ENCODE measurements around the gene MAX.

The MAX gene

GRCh38 chr14:65132855-65133254, 30.5 kb upstream of the MAX start:
- Histone ChIP-seq H3K27me3 (ENCODE audit: insufficient read depth, low read length) (no peaks in the 10 kb centered on the region), H3K9me3 (ENCODE audit: insufficient read depth, low read depth, low read length) (no peaks in the 10 kb centered on the region), H3K4me3 (ENCODE audit: low read length) (no peak overlapping the region), H3K4me1 (ENCODE audit: insufficient read depth, low read length) (no peaks in the 10 kb centered on the region), H3K36me3 (ENCODE audit: insufficient read depth, low read depth, low read length) (no peaks in the 10 kb centered on the region), H3K9ac (ENCODE audit: low read depth, low read length) (no peak overlapping the region), H3K27ac (ENCODE audit: low read length) (no peak overlapping the region)

- H3K4me3 ChIP-seq (ENCODE audit: low read length), result no peak overlapping the region
- H3K36me3 ChIP-seq (ENCODE audit: insufficient read depth, low read depth, low read length), result no peaks in the 10 kb centered on the region
- H3K27me3 ChIP-seq (ENCODE audit: insufficient read depth, low read length), result no peaks in the 10 kb centered on the region
- H3K9me3 ChIP-seq (ENCODE audit: insufficient read depth, low read depth, low read length), result no peaks in the 10 kb centered on the region
- no peak overlapping the region for H3K27ac ChIP-seq (ENCODE audit: low read length)
- H3K9ac ChIP-seq (ENCODE audit: low read depth, low read length), result no peak overlapping the region
- H3K4me1 ChIP-seq (ENCODE audit: insufficient read depth, low read length), result no peaks in the 10 kb centered on the region
These were observed 29.0 kb upstream of the MAX start for GRCh38 chr14:65131301-65131701.

- no peaks in the 10 kb centered on the region for H3K9me3 ChIP-seq (ENCODE audit: insufficient read depth, low read depth, low read length)
- no peak overlapping the region for H3K9ac ChIP-seq (ENCODE audit: low read depth, low read length)
- H3K36me3 ChIP-seq (ENCODE audit: insufficient read depth, low read depth, low read length), result no peaks in the 10 kb centered on the region
- no peak overlapping the region for H3K4me3 ChIP-seq (ENCODE audit: low read length)
- no peaks in the 10 kb centered on the region for H3K4me1 ChIP-seq (ENCODE audit: insufficient read depth, low read length)
- H3K27me3 ChIP-seq (ENCODE audit: insufficient read depth, low read length), result no peaks in the 10 kb centered on the region
- H3K27ac ChIP-seq (ENCODE audit: low read length), result no peak overlapping the region
These were observed 25.8 kb upstream of the MAX start for GRCh38 chr14:65128096-65128495.

DNA sequence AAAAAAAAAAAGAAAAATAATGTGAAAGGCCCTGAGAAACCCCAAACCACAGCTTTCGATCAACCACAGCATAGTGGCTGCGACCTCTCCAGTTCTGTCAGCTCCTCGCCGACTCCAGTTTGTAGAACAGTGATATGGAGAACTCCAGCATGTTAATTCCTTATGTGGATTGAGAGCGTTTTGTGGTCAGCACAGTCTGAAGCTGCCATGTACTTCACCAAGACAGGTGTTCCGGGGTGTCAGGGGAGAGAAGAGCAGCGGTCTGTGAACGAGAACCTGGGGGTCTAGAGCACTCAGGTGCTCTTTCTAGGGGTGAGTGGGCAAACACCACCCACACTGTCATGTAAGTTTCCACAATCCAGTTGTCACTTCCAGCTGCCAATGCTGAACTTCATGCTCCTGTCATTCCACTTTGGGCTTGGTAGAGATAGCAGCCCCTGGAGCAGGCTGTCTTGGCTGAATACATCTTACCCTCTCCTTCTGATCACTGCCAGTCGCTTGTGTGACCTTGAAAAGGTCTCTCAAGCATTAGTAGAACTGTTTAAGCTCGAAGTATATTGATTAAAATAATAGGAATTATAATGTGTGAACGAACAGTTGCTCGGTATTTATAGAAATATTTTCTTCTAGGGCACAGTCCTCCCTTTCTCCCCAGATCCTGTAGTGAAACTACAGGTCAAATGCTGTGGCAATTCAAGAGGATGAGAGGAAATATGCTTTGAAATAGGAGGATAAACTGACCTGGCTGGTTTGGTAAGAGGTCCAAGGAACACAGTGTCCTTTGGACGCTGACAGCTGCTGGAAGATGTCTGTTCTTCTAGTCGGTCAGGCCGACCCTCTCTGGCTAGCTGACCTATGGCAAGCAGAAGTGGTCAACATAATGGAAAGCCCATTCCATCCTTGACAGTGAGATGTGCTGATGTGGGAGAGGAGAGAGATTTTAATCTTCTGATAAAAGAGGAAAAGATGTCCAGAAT, 15.7 kb upstream of the MAX start:
- Histone ChIP-seq H3K4me3 (ENCODE audit: low read length) (no peak overlapping the region), H3K27me3 (ENCODE audit: insufficient read depth, low read length) (no peaks in the 10 kb centered on the region), H3K4me1 (ENCODE audit: insufficient read depth, low read length) (no peaks in the 10 kb centered on the region), H3K36me3 (ENCODE audit: insufficient read depth, low read depth, low read length) (no peaks in the 10 kb centered on the region), H3K9ac (ENCODE audit: low read depth, low read length) (no peak overlapping the region), H3K27ac (ENCODE audit: low read length) (no peak overlapping the region), H3K9me3 (ENCODE audit: insufficient read depth, low read depth, low read length) (peaks cover 4% of the 10 kb centered on the region; the same call in 1 of the 2 replicates)

GRCh38 chr14:65115615-65116014, 13.3 kb upstream of the MAX start:
- H3K9me3 ChIP-seq (ENCODE audit: insufficient read depth, low read depth, low read length), result no peaks in the 10 kb centered on the region
- no peaks in the 10 kb centered on the region for H3K36me3 ChIP-seq (ENCODE audit: insufficient read depth, low read depth, low read length)
- H3K27ac ChIP-seq (ENCODE audit: low read length), result no peak overlapping the region
- H3K27me3 ChIP-seq (ENCODE audit: insufficient read depth, low read length), result no peaks in the 10 kb centered on the region
- H3K4me3 ChIP-seq (ENCODE audit: low read length), result no peak overlapping the region
- no peak overlapping the region for H3K9ac ChIP-seq (ENCODE audit: low read depth, low read length)
- no peaks in the 10 kb centered on the region for H3K4me1 ChIP-seq (ENCODE audit: insufficient read depth, low read length)

- Histone ChIP-seq H3K4me1 (ENCODE audit: insufficient read depth, low read length) (no peaks in the 10 kb centered on the region), H3K9me3 (ENCODE audit: insufficient read depth, low read depth, low read length) (no peaks in the 10 kb centered on the region), H3K9ac (ENCODE audit: low read depth, low read length) (no peak overlapping the region), H3K27ac (ENCODE audit: low read length) (no peak overlapping the region), H3K27me3 (ENCODE audit: insufficient read depth, low read length) (no peaks in the 10 kb centered on the region), H3K36me3 (ENCODE audit: insufficient read depth, low read depth, low read length) (no peaks in the 10 kb centered on the region), H3K4me3 (ENCODE audit: low read length) (no peak overlapping the region)
These were observed 8.2 kb upstream of the MAX start for GRCh38 chr14:65110525-65110924.

DNA sequence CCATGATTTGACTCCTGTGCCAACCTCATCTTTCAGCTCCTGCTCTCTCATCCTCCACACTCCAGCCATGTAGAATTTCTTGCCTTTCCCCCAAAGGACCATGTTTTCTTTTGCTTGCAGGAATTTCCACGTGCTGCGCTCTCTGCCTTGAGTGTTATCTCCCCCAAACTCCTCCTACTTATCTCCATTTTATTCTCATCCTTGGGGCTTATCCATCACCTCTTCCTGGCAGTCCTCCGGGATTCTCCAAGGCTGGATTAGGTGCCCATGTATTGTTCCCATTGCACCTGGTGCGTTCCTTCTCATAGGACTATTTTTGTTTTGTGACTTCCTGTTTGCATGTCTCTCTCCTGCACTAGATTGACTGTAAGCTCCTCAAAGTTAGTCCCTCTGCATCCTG, 7.0 kb upstream of the MAX start:
- Histone ChIP-seq H3K36me3 (ENCODE audit: insufficient read depth, low read depth, low read length) (no peaks in the 10 kb centered on the region), H3K9ac (ENCODE audit: low read depth, low read length) (no peak overlapping the region), H3K27ac (ENCODE audit: low read length) (no peak overlapping the region), H3K4me1 (ENCODE audit: insufficient read depth, low read length) (no peaks in the 10 kb centered on the region), H3K9me3 (ENCODE audit: insufficient read depth, low read depth, low read length) (no peaks in the 10 kb centered on the region), H3K4me3 (ENCODE audit: low read length) (no peak overlapping the region), H3K27me3 (ENCODE audit: insufficient read depth, low read length) (no peaks in the 10 kb centered on the region)

DNA sequence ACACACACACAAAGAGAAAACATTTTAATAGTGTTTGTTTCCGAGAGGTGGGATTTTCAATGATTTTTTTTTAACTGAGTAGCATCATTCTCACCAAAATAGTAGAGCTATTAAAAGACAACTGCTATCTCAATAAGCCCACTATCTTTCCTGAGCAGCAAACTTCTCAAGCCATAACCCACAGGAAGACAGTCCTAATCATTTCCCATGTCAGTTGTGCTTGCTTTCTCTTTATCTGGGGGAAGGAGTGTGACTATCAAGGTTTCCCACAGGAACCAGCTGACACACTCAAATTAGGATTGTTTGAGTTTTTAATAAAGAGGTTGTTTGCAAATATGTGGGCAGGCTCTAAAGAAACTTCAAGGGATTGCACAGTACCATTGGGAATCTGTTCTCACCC, 4.9 kb upstream of the MAX start:
- no peak overlapping the region for H3K9ac ChIP-seq (ENCODE audit: low read depth, low read length)
- H3K9me3 ChIP-seq (ENCODE audit: insufficient read depth, low read depth, low read length), result no peaks in the 10 kb centered on the region
- H3K4me3 ChIP-seq (ENCODE audit: low read length), result no peak overlapping the region
- H3K36me3 ChIP-seq (ENCODE audit: insufficient read depth, low read depth, low read length), result no peaks in the 10 kb centered on the region
- no peaks in the 10 kb centered on the region for H3K4me1 ChIP-seq (ENCODE audit: insufficient read depth, low read length)
- no peak overlapping the region for H3K27ac ChIP-seq (ENCODE audit: low read length)
- peaks cover 5% of the 10 kb centered on the region for H3K27me3 ChIP-seq (ENCODE audit: insufficient read depth, low read length)

DNA sequence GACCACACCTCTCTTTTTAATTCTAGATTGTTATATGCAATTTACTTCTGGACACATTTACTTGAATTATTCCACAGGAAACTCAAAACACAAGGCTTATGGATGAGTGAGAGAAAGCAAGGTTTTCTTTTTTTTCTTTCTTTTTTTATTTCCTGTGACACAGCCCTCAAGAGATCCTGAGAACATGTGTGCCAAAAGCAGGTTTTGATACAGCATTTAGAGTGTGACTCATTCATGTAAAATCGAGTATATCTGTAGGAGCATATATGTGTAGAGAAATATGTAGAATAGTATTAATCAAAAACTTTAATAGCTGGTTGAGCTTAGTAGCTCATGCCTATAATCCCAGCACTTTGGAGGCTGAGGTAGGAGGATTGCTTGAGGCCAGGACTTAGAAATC, 4.4 kb upstream of the MAX start:
- no peaks in the 10 kb centered on the region for H3K4me1 ChIP-seq (ENCODE audit: insufficient read depth, low read length)
- H3K27me3 ChIP-seq (ENCODE audit: insufficient read depth, low read length), result peaks cover 5% of the 10 kb centered on the region
- no peak overlapping the region for H3K9ac ChIP-seq (ENCODE audit: low read depth, low read length)
- no peaks in the 10 kb centered on the region for H3K36me3 ChIP-seq (ENCODE audit: insufficient read depth, low read depth, low read length)
- H3K4me3 ChIP-seq (ENCODE audit: low read length), result no peak overlapping the region
- H3K9me3 ChIP-seq (ENCODE audit: insufficient read depth, low read depth, low read length), result no peaks in the 10 kb centered on the region
- no peak overlapping the region for H3K27ac ChIP-seq (ENCODE audit: low read length)

GRCh38 chr14:65106316-65106715, 4.0 kb upstream of the MAX start:
- Histone ChIP-seq H3K27me3 (ENCODE audit: insufficient read depth, low read length) (peaks cover 5% of the 10 kb centered on the region), H3K4me1 (ENCODE audit: insufficient read depth, low read length) (no peaks in the 10 kb centered on the region), H3K27ac (ENCODE audit: low read length) (no peak overlapping the region), H3K36me3 (ENCODE audit: insufficient read depth, low read depth, low read length) (no peaks in the 10 kb centered on the region), H3K9me3 (ENCODE audit: insufficient read depth, low read depth, low read length) (no peaks in the 10 kb centered on the region), H3K4me3 (ENCODE audit: low read length) (no peak overlapping the region), H3K9ac (ENCODE audit: low read depth, low read length) (no peak overlapping the region)

DNA sequence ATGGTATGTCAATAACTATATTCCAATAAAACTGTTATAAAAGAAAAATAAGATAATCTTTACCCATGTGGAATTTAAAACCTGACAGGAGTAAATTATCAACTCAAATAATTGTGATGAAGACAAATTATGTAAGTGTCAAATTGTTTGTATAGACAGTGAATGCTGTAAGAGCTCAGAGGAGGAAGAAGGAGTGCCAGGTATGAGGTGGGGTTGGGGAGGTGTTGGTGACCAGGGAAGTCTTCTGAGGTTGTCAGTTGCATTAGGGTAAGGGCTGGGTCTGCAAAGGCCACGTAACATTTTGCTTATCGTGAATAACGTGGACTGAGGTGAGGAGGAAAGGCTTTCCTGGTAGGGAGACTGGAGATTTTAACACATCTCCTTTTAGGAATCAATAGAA, 2.5 kb upstream of the MAX start:
- no peak overlapping the region for H3K4me3 ChIP-seq (ENCODE audit: low read length)
- H3K27ac ChIP-seq (ENCODE audit: low read length), result no peak overlapping the region
- H3K4me1 ChIP-seq (ENCODE audit: insufficient read depth, low read length), result no peaks in the 10 kb centered on the region
- H3K27me3 ChIP-seq (ENCODE audit: insufficient read depth, low read length), result peaks cover 5% of the 10 kb centered on the region
- H3K36me3 ChIP-seq (ENCODE audit: insufficient read depth, low read depth, low read length), result peaks cover 4% of the 10 kb centered on the region
- no peaks in the 10 kb centered on the region for H3K9me3 ChIP-seq (ENCODE audit: insufficient read depth, low read depth, low read length)
- no peak overlapping the region for H3K9ac ChIP-seq (ENCODE audit: low read depth, low read length)

DNA sequence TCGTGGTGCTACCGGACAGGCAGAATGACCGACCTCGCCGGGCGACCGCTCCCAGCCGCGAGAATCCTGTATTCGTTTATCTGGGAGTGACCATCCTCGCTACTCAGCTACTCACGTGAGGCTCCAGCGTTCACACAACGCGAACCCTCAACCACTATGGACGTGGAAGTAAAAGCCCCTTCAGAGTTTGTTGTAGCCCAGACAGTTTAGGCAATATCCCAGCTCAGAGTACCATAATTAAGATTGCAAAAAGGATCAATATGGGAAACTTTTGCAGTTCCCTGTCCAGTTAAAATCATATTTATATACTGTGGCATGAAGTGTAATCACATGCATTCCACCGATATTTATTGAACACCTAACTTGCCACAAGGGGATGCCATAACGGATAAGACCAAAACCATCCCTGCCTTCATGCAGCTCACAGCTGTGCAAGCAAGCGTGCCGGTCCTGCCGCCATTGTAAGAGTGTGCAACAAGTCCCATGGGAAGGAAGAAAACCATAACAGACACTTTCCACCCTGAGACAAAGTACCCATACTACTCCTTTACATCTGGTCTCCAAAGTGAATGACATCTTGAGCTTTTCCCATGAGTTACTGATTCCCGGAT, 938 bp upstream of the MAX start:
- Histone ChIP-seq H3K9ac (ENCODE audit: low read depth, low read length) (peak overlapping the region; percentile 70; the same call in 1 of the 2 replicates), H3K4me3 (ENCODE audit: low read length) (peak overlapping the region; percentile 84), H3K27ac (ENCODE audit: low read length) (no peak overlapping the region), H3K4me1 (ENCODE audit: insufficient read depth, low read length) (no peaks in the 10 kb centered on the region), H3K36me3 (ENCODE audit: insufficient read depth, low read depth, low read length) (peaks cover 13% of the 10 kb centered on the region), H3K27me3 (ENCODE audit: insufficient read depth, low read length) (peaks cover 5% of the 10 kb centered on the region), H3K9me3 (ENCODE audit: insufficient read depth, low read depth, low read length) (no peaks in the 10 kb centered on the region)
